Measurements from ENCODE around the gene SOHLH2. TPM values are rescaled to one million over a fixed set of nuclear protein-coding genes. Genes with fewer than 3 reads are reported as not detected.

Gene SOHLH2
- total RNA-seq, 1 donor from 2014 or later, result 0.77 TPM

GRCh38 chr13:36188441-36188840 is 25.9 kb downstream of the SOHLH2 start:
- Mint-ChIP-seq H3K9me3 (no peaks in the 10 kb centered on the region), H3K4me3 (no peak overlapping the region), H3K4me1 (ENCODE audit: unreplicated experiment) (peaks cover 5% of the 10 kb centered on the region), H3K36me3 (no peaks in the 10 kb centered on the region), H3K27me3 (peaks cover 13% of the 10 kb centered on the region), H3K27ac (no peak overlapping the region)
- DNase-seq (ENCODE audit: extremely low spot score, unreplicated experiment), result no peak
- TF ChIP-seq CTCF (conservative IDR thresholded peaks at IDR 0.05), result no peak

GRCh38 chr13:36183901-36184300 is 30.5 kb downstream of the SOHLH2 start:
- H3K27me3 Mint-ChIP-seq, result peaks cover 4% of the 10 kb centered on the region
- DNase-seq (ENCODE audit: extremely low spot score, unreplicated experiment), result no peak
- no peaks in the 10 kb centered on the region for H3K4me1 Mint-ChIP-seq (ENCODE audit: unreplicated experiment)
- H3K27ac Mint-ChIP-seq, result no peak overlapping the region
- no peaks in the 10 kb centered on the region for H3K36me3 Mint-ChIP-seq
- no peaks in the 10 kb centered on the region for H3K9me3 Mint-ChIP-seq
- no peak for TF ChIP-seq CTCF (conservative IDR thresholded peaks at IDR 0.05)
- no peak overlapping the region for H3K4me3 Mint-ChIP-seq

- TF ChIP-seq CTCF (conservative IDR thresholded peaks at IDR 0.05), result no peak
- H3K4me1 Mint-ChIP-seq (ENCODE audit: unreplicated experiment), result no peaks in the 10 kb centered on the region
- H3K9me3 Mint-ChIP-seq, result no peaks in the 10 kb centered on the region
- DNase-seq (ENCODE audit: extremely low spot score, unreplicated experiment), result no peak
- no peaks in the 10 kb centered on the region for H3K36me3 Mint-ChIP-seq
- no peak overlapping the region for H3K27ac Mint-ChIP-seq
- peaks cover 8% of the 10 kb centered on the region for H3K27me3 Mint-ChIP-seq
- H3K4me3 Mint-ChIP-seq, result no peak overlapping the region
These were observed 38.7 kb downstream of the SOHLH2 start for GRCh38 chr13:36175621-36176020.

- Mint-ChIP-seq H3K4me1 (ENCODE audit: unreplicated experiment) (no peaks in the 10 kb centered on the region), H3K27me3 (peaks cover 8% of the 10 kb centered on the region), H3K27ac (no peak overlapping the region), H3K9me3 (no peaks in the 10 kb centered on the region), H3K4me3 (no peak overlapping the region), H3K36me3 (no peaks in the 10 kb centered on the region)
- no peak for DNase-seq (ENCODE audit: extremely low spot score, unreplicated experiment)
- no peak for TF ChIP-seq CTCF (conservative IDR thresholded peaks at IDR 0.05)
These were observed 39.4 kb downstream of the SOHLH2 start for GRCh38 chr13:36174923-36175322.

- H3K9me3 Mint-ChIP-seq, result no peaks in the 10 kb centered on the region
- no peak for DNase-seq (ENCODE audit: extremely low spot score, unreplicated experiment)
These were observed 40.6 kb downstream of the SOHLH2 start for GRCh38 chr13:36173571-36174322.

More at GRCh38 chr13:36173571-36174322, 40.6 kb downstream of the SOHLH2 start:
- peaks cover 8% of the 10 kb centered on the region for H3K27me3 Mint-ChIP-seq
- H3K4me3 Mint-ChIP-seq, result no peak overlapping the region
- H3K27ac Mint-ChIP-seq, result no peak overlapping the region
- H3K36me3 Mint-ChIP-seq, result no peaks in the 10 kb centered on the region
- no peaks in the 10 kb centered on the region for H3K4me1 Mint-ChIP-seq (ENCODE audit: unreplicated experiment)
- TF ChIP-seq CTCF (conservative IDR thresholded peaks at IDR 0.05), result no peak

All from type B pancreatic cell (in vitro differentiated cells).